Measurements from ENCODE around the gene RAB8B.
A peak's percentile ranks its signal among the peaks of the same experiment; 100 is the strongest.

- no peak for TF ChIP-seq CTCF (IDR thresholded peaks at IDR 0.05)
- no peak for TF ChIP-seq POLR2A (IDR thresholded peaks at IDR 0.05; ENCODE audit: low read depth)
- TF ChIP-seq POLR2AphosphoS5 (IDR thresholded peaks at IDR 0.05): peak in 1 of 2 donors; percentile 41
These were observed 31.9 kb downstream of the RAB8B start for GRCh38 chr15:63221346-63221745.
